Thyroid gland (tissue), 4 donors: ENCODE data around the gene GNRHR.

Experiments used
- POLR2A ChIP-seq, 2 donors: fragments of 450-650 bp; IDR thresholded peaks; one replicate each; pipeline ENCODE4 v1.6.1; 2017; ENCODE audit warnings: antibody characterized with exemption in 2 of 2, mild to moderate bottlenecking in 2 of 2, moderate library complexity in 1 of 2
- TF ChIP-seq, protein P1 (sequence below), 6 experiments: fragments of 200-600 bp in 3 of 6; fragments of 450-650 bp in 3 of 6; sonication (generic) in 3 of 6; IDR thresholded peaks; one replicate each; pipeline ENCODE4 v1.5.1; 2016 to 2019; ENCODE audit warnings: antibody characterized with exemption in 6 of 6, mild to moderate bottlenecking in 2 of 6, inconsistent platforms in 1 of 6, moderate library complexity in 1 of 6

DNA sequence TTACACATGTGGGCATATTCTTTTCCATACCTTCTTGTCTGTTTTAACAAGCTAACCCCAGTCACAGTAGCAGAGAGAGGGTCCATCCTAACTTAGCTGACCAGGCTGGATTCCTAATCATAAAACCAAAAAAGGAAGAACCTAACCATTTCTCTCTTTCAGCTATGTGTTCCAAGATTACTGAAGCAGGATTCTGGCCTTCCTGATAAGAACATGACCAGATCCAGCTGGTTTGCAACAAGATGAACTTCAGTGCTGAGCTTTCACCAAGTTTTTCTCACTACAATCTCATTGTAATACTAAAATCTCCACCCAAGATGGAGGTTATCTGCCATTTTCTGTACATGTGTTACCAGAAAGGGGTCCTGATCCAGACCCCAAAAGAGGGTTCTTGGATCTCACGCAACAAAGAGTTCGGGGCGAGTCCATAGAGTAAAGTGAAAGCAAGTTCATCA is 32.8 kb downstream of the GNRHR start:
- TF ChIP-seq, protein P1, sequence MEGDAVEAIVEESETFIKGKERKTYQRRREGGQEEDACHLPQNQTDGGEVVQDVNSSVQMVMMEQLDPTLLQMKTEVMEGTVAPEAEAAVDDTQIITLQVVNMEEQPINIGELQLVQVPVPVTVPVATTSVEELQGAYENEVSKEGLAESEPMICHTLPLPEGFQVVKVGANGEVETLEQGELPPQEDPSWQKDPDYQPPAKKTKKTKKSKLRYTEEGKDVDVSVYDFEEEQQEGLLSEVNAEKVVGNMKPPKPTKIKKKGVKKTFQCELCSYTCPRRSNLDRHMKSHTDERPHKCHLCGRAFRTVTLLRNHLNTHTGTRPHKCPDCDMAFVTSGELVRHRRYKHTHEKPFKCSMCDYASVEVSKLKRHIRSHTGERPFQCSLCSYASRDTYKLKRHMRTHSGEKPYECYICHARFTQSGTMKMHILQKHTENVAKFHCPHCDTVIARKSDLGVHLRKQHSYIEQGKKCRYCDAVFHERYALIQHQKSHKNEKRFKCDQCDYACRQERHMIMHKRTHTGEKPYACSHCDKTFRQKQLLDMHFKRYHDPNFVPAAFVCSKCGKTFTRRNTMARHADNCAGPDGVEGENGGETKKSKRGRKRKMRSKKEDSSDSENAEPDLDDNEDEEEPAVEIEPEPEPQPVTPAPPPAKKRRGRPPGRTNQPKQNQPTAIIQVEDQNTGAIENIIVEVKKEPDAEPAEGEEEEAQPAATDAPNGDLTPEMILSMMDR (IDR thresholded peaks at IDR 0.05): no peak
- TF ChIP-seq POLR2A (IDR thresholded peaks at IDR 0.05): no peak
